B cell (primary cell): ENCODE data around the gene COX14. TPM values are rescaled to one million over a fixed set of nuclear protein-coding genes. Genes with fewer than 3 reads are reported as not detected.

ENCODE experiments used
- ATAC-seq: fragments of 200-7000 bp; cut with Tn5 transposase; one replicate; pipeline ENCODE4 v1.10.0; 2021; ENCODE audit warnings: low read depth, mild to moderate bottlenecking, moderate number of reproducible peaks, moderate library complexity
- CTCF ChIA-PET: fragments of 350-600 bp; sonication (Branson Sonifier 250); formaldehyde crosslinking; loops from one replicate; lab custom pipeline; 2021; ENCODE audit warnings: antibody characterized with exemption, inconsistent platforms; lab: Charles Lee
- POLR2A ChIA-PET: fragments of 350-600 bp; sonication (Branson Sonifier 250); formaldehyde crosslinking; loops from one replicate; lab custom pipeline; 2021; ENCODE audit warnings: antibody characterized with exemption; lab: Charles Lee
- DNase-seq: peaks from one replicate; pipeline ENCODE4 v3.0.0; 2013
- H2AFZ ChIP-seq: 2 replicates; pipeline ENCODE4 v1.6.1; 2012; ENCODE audit warnings: mild to moderate bottlenecking, low read depth, low read length; ENCODE audit not compliant: insufficient read depth, poor library complexity, severe bottlenecking
- H3K27ac ChIP-seq, 2 donors: 1 replicate in 1 of 2; 2 replicates in 1 of 2; pipeline ENCODE4 v1.5.1; 2012 to 2013; ENCODE audit warnings: low read length in 2 of 2, mild to moderate bottlenecking in 2 of 2, moderate library complexity in 1 of 2
- H3K27me3 ChIP-seq, 4 experiments: fragments of 200-600 bp in 1 of 4; sonication (generic) in 1 of 4; replicated peaks in 1 of 4; 1 replicate in 2 of 4; 2 replicates in 2 of 4; pipeline versions ENCODE4 v1.6.1 to v1.7.0; 2013 to 2016; ENCODE audit warnings: low read length in 3 of 4, mild to moderate bottlenecking in 2 of 4, mixed read lengths in 1 of 4, moderate library complexity in 1 of 4; ENCODE audit not compliant: insufficient read depth in 4 of 4, control insufficient read depth in 3 of 4; ENCODE audit errors: control extremely low read depth in 1 of 4
- H3K36me3 ChIP-seq, 2 experiments: replicated peaks in 1 of 2; 1 replicate in 1 of 2; 2 replicates in 1 of 2; pipeline versions ENCODE4 v1.6.1 to v1.7.1; 2013; ENCODE audit warnings: low read length in 1 of 2; ENCODE audit not compliant: insufficient read depth in 2 of 2, control insufficient read depth in 1 of 2; ENCODE audit errors: control extremely low read depth in 1 of 2, extremely low read depth in 1 of 2
- H3K4me1 ChIP-seq, 2 donors: fragments of 200-600 bp in 1 of 2; sonication (generic) in 1 of 2; 1 replicate in 1 of 2; 2 replicates in 1 of 2; pipeline versions ENCODE4 v1.5.1 to v1.6.1; 2013 to 2017; ENCODE audit warnings: low read length in 2 of 2; ENCODE audit not compliant: control insufficient read depth in 2 of 2, insufficient read depth in 2 of 2
- H3K4me2 ChIP-seq: replicated peaks from 2 replicates; pipeline ENCODE3; 2012; ENCODE audit warnings: mild to moderate bottlenecking, low read depth, low read length; ENCODE audit not compliant: poor library complexity, severe bottlenecking
- H3K4me3 ChIP-seq, 5 experiments: fragments of 200-600 bp in 1 of 5; sonication (generic) in 1 of 5; 1 replicate in 3 of 5; 2 replicates in 2 of 5; pipeline versions ENCODE4 v1.5.1 to v1.7.0; 2011 to 2016; ENCODE audit warnings: low read length in 4 of 5, mild to moderate bottlenecking in 4 of 5, low read depth in 2 of 5, control low read depth in 1 of 5, moderate library complexity in 1 of 5; ENCODE audit not compliant: insufficient read depth in 1 of 5; ENCODE audit errors: control extremely low read depth in 1 of 5, extremely low read depth in 1 of 5
- H3K79me2 ChIP-seq: fragments of 200-600 bp; sonication (generic); one replicate; pipeline ENCODE4 v1.6.0; 2016; ENCODE audit warnings: low read length; ENCODE audit not compliant: control insufficient read depth, insufficient read depth
- H3K9ac ChIP-seq: fragments of 200-600 bp; sonication (generic); 2 replicates; pipeline ENCODE4 v1.6.1; 2017; ENCODE audit warnings: mild to moderate bottlenecking, low read length, moderate library complexity
- H3K9me3 ChIP-seq, 3 donors: one replicate each; pipeline versions ENCODE4 v1.6.1 to v1.7.1; 2013; ENCODE audit warnings: low read length in 2 of 3; ENCODE audit not compliant: control insufficient read depth in 2 of 3, insufficient read depth in 1 of 3; ENCODE audit errors: control extremely low read depth in 1 of 3
- H4K20me1 ChIP-seq: 2 replicates; pipeline ENCODE4 v1.6.0; 2012; ENCODE audit warnings: mild to moderate bottlenecking, low read length; ENCODE audit not compliant: insufficient read depth, control insufficient read depth, poor library complexity, severe bottlenecking
- H3K27ac Mint-ChIP-seq: one replicate; pipeline ENCODE4 v1.8.0; 2021; ENCODE audit warnings: mixed read lengths
- H3K27me3 Mint-ChIP-seq: one replicate; pipeline ENCODE4 v1.8.0; 2021; ENCODE audit warnings: mixed read lengths
- H3K4me1 Mint-ChIP-seq: one replicate; pipeline ENCODE4 v1.8.0; 2021; ENCODE audit warnings: mixed read lengths
- H3K4me3 Mint-ChIP-seq: one replicate; pipeline ENCODE4 v1.8.0; 2021; ENCODE audit warnings: mixed read lengths
- H3K9me3 Mint-ChIP-seq: one replicate; pipeline ENCODE4 v1.8.0; 2022; ENCODE audit warnings: mixed read lengths; ENCODE audit not compliant: insufficient read depth
- EZH2 ChIP-seq: IDR thresholded peaks from 2 replicates; pipeline ENCODE4 v1.6.1; 2012; ENCODE audit warnings: borderline replicate concordance, low read depth, mild to moderate bottlenecking, moderate library complexity, low read length; ENCODE audit not compliant: insufficient read depth, poor library complexity, severe bottlenecking
- WGBS: methylation state at CpG from one replicate; pipeline ENCODE4 v1.1.5; 2013; ENCODE audit warnings: missing lambda C conversion rate; ENCODE audit not compliant: insufficient coverage; 5-methylcytosine and 5-hydroxymethylcytosine counted together
- intact Hi-C: fragments of 100-400 bp; cut with micrococcal nuclease; formaldehyde crosslinking; loops from one replicate; pipeline ENCODE4 v1.10.0; 2022
- polyA plus RNA-seq: library from polyadenylated mRNA; depleted of rRNA; stranded (reverse); fragments of >200 nt; gene quantifications from 2 replicates; pipeline ENCODE4 v1.2.3, GENCODE V29; 2012
- total RNA-seq, 2 donors: library from RNA; stranded (reverse); fragments of 120-200 nt in 1 of 2; gene quantifications; 1 replicate in 1 of 2; 2 replicates in 1 of 2; pipeline versions ENCODE4 v1.2.3 to v1.2.4, GENCODE V29; 2013 to 2022
- TF ChIP-seq, protein P1 (sequence below): fragments of 200-600 bp; IDR thresholded peaks from one replicate; pipeline ENCODE4 v1.8.0; 2022; ENCODE audit warnings: antibody characterized with exemption, mild to moderate bottlenecking

COX14 gene
- total and polyA plus RNA-seq, 2 donors (not counting 1 experiment from before 2014, with no cell fraction given), result 31.8 to 60.4 TPM

DNA sequence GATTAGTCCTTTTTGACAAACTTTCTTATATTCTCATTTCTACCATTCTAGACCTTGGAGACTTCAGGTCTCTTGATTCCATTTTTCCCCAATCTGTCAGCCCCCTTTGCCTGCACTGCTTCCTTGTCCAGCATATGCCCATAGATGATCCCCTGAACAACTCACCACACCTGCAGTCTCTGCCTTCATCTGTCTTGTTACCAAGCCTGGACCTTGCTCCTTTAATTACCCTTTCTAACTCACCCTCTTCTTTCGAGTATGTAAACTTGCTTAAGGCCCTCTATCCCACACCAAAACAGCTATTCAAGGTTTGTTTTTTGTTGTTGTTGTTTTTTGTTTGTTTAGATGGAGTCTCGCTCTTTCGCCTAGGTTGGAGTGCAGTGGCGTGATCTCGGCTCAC, 9.6 kb downstream of the COX14 start:
- 100% methylated on average over 2 of the region's 5 CpGs for WGBS
- H3K27ac ChIP-seq, result no peak overlapping the region
- TF ChIP-seq, protein P1, sequence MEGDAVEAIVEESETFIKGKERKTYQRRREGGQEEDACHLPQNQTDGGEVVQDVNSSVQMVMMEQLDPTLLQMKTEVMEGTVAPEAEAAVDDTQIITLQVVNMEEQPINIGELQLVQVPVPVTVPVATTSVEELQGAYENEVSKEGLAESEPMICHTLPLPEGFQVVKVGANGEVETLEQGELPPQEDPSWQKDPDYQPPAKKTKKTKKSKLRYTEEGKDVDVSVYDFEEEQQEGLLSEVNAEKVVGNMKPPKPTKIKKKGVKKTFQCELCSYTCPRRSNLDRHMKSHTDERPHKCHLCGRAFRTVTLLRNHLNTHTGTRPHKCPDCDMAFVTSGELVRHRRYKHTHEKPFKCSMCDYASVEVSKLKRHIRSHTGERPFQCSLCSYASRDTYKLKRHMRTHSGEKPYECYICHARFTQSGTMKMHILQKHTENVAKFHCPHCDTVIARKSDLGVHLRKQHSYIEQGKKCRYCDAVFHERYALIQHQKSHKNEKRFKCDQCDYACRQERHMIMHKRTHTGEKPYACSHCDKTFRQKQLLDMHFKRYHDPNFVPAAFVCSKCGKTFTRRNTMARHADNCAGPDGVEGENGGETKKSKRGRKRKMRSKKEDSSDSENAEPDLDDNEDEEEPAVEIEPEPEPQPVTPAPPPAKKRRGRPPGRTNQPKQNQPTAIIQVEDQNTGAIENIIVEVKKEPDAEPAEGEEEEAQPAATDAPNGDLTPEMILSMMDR, result no peak
- no peak for TF ChIP-seq EZH2
- no peak overlapping the region for H3K9ac ChIP-seq
- H3K79me2 ChIP-seq, result peaks cover 96% of the 10 kb centered on the region
- H3K4me1 ChIP-seq, result peaks cover 3 to 12% of the 10 kb centered on the region in 2 donors
- ChIA-PET POLR2A (interaction anchor here (0.5 kb wide), 1 partner anchor 21 kb away, joined by 3 read pairs; no protein-coding TSS in a partner anchor), CTCF (interaction anchor here (1.0 kb wide), 1 partner anchor 32 kb away, joined by 3 read pairs; no protein-coding TSS in a partner anchor)
- H3K4me3 Mint-ChIP-seq, result no peak overlapping the region
- no peaks in the 10 kb centered on the region for H3K27me3 Mint-ChIP-seq
- H4K20me1 ChIP-seq, result peaks cover 68% of the 10 kb centered on the region
- no peak for DNase-seq
- H3K9me3 ChIP-seq, result no peaks in the 10 kb centered on the region
- no peak for ATAC-seq
- peaks cover 26% of the 10 kb centered on the region for H3K4me1 Mint-ChIP-seq
- intact Hi-C loops, result no loop called here
- no peaks in the 10 kb centered on the region for H3K9me3 Mint-ChIP-seq
- H3K27ac Mint-ChIP-seq, result no peak overlapping the region
- no peak overlapping the region for H2AFZ ChIP-seq
- no peaks in the 10 kb centered on the region for H3K27me3 ChIP-seq
- peaks cover 2 to 47% of the 10 kb centered on the region in 2 experiments for H3K36me3 ChIP-seq
- no peak overlapping the region for H3K4me2 ChIP-seq
- H3K4me3 ChIP-seq, result no peak overlapping the region

DNA sequence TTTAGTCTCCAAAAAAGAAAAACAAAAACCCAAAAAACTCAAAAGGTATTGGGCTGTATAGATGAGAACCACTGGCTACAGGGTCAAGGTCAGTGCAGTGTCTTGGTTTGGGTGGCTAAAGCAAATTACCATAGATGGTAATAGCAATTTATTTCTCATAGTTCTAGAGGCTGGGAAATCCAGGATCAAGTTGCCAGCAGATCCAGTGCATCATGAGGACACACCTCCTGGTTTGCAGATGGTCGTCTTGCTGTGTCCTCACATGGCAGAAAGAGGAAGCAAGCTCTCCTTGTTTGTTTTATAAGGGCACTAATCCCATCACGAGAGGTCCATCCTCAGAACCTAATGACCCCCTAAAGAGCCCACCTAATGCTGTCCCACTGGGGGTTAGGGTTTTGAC, 11.2 kb downstream of the COX14 start:
- no peak overlapping the region for H3K9ac ChIP-seq
- CTCF ChIA-PET, result no interaction called here
- no peaks in the 10 kb centered on the region for H3K27me3 Mint-ChIP-seq
- H3K9me3 Mint-ChIP-seq, result no peaks in the 10 kb centered on the region
- no peak overlapping the region for H3K4me3 ChIP-seq
- no peak for ATAC-seq
- H2AFZ ChIP-seq, result no peak overlapping the region
- no peak overlapping the region for H3K27ac Mint-ChIP-seq
- intact Hi-C loops, result no loop called here
- peaks cover 3 to 4% of the 10 kb centered on the region in 2 donors for H3K4me1 ChIP-seq
- POLR2A ChIA-PET, result interaction anchor here (0.7 kb wide), 1 partner anchor 23 kb away, joined by 3 read pairs; no protein-coding TSS in a partner anchor
- H3K4me3 Mint-ChIP-seq, result no peak overlapping the region
- H3K4me1 Mint-ChIP-seq, result peaks cover 22% of the 10 kb centered on the region
- H3K9me3 ChIP-seq, result no peaks in the 10 kb centered on the region
- H3K36me3 ChIP-seq, result peaks cover 6 to 56% of the 10 kb centered on the region in 2 experiments
- H3K4me2 ChIP-seq, result no peak overlapping the region
- H3K27ac ChIP-seq, result no peak overlapping the region
- TF ChIP-seq EZH2, result no peak
- TF ChIP-seq, protein P1, result no peak
- no peaks in the 10 kb centered on the region for H3K27me3 ChIP-seq
- no peak for DNase-seq
- peaks cover 54% of the 10 kb centered on the region for H4K20me1 ChIP-seq
- peaks cover 92% of the 10 kb centered on the region for H3K79me2 ChIP-seq
- 33% methylated on average over 1 of the region's 2 CpGs for WGBS
